SK-N-MC (cell line): ENCODE results near the gene ALX4.

Experiments
- EZH2 ChIP-seq: fragments of 200-600 bp; sonication (generic); IDR thresholded peaks from one replicate; pipeline ENCODE4 v1.6.1; 2017; ENCODE audit warnings: antibody characterized with exemption
- FOXP2 ChIP-seq: optimal IDR thresholded peaks from 2 replicates; pipeline ENCODE3; 2011; ENCODE audit warnings: mild to moderate bottlenecking, moderate library complexity; ENCODE audit not compliant: insufficient read depth; ENCODE audit errors: extremely low read length, control extremely low read depth
- POLR2AphosphoS5 ChIP-seq: IDR thresholded peaks from 2 replicates; pipeline ENCODE4 v1.6.1; 2012; ENCODE audit warnings: mild to moderate bottlenecking, low read depth, low read length, borderline replicate concordance

- TF ChIP-seq EZH2: no peak
- TF ChIP-seq POLR2AphosphoS5: no peak
- no peak for TF ChIP-seq FOXP2
Measured at GRCh38 chr11:44269369-44270351, 40.3 kb downstream of the ALX4 start.
